ENCODE data around the gene ZNF846.
A peak's percentile ranks its signal among the peaks of the same experiment; 100 is the strongest.
"Not testable (repeated sequence)": the region's sequence is repeated elsewhere in the genome, so short reads cannot be mapped to it uniquely, and the experiment has no call there.

ZNF846 gene

DNA sequence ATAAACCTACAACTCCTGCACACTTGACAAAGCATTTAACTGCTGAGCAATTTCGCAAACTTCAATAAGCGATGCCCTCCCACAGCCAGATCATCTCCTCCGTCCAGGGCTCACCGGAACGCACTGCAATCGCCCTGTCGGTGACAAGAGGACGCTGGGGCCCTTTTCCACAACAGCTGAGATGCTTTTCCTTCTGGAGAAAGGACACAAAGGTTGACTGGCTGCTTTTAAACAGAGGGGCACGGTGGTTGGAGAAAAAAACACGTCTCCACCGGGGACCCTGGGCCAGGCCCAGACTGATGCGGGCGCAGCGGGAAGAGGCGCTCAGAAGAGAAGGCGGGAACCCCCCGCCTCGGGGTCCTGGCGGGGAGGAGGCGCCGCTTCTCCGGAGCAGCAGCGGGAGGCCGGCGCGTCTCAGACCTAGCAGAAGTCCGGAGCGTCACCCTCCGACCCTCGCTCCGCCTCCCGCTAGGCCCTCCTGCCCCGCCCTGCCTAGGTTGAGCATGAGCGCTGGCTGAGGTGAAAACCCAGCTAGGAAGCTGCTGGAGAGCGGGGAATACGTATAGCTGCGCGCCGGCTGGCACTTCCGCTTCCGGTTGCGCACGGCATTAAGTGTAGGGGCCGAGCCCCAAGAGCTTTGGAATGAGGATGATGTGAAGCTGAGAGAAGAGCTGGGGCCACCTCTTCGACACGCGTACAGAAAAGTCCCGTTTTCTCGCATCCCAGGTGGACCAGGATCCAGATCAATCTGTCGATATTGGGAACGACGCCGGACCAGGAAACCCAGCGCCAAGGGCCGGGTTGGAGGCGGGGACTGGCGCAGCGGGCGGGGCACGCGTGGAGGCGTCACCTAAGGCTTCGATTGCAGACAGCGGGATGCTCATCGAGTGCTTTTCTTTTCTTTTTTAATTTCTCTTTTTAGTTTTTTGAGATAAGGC, at the start of gene ZNF846:
Gene ZNF846, minus strand, starts transcription at position 564 of the 938 bp plus-strand sequence. CDS start 3,788 bp downstream, outside the sequence.
- peak; percentile 42 for FAIRE-seq

- no peak for FAIRE-seq
These were observed 49.7 kb upstream of the ZNF846 start for GRCh38 chr19:9818175-9818733.

DNA sequence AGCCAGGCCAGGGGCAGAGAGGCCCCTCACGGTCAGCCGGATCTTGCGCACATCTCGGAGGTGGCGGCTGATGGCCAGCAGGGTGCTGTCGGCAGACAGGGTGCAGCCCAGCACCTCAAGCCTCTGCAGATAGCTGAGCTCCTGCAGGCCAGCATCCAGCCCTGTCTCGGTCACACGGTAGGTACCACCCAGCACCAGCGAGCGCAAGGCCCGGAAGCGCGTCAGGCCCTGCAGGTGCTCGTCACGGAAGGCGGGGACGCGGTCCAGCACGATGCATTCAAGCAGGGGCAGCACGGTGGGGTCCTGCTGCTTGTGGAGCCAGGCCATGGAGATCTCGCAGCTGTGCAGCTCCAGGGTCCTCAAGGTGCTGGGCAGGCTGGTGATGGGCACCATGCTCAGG, 42.6 kb upstream of the ZNF846 start:
- no peak for FAIRE-seq

GRCh38 chr19:9808855-9809824, 40.6 kb upstream of the ZNF846 start:
- no peak for FAIRE-seq

- FAIRE-seq: no peak
These were observed 38.3 kb upstream of the ZNF846 start for GRCh38 chr19:9806803-9807202.

- no peak for FAIRE-seq
These were observed 33.4 kb upstream of the ZNF846 start for GRCh38 chr19:9801976-9802375.

DNA sequence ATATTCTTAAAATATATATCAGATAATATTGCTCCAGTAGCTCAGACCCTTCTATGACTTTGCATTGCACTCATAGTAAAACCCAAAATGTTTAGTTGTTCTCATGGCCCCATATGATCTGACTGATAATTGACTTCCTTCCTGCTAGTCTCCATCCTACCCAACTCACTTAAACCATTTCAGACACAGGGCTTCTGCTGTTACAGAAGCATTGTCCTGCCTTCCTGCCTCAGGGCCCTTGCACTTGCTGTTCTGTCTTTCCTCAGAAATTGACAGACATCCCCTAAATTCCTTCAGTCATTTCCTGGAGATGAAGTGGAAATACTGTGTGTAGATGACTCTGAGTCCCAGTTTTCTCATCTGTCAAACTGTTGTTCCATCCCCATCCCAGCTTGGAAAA, 30.6 kb upstream of the ZNF846 start:
- FAIRE-seq: no peak

DNA sequence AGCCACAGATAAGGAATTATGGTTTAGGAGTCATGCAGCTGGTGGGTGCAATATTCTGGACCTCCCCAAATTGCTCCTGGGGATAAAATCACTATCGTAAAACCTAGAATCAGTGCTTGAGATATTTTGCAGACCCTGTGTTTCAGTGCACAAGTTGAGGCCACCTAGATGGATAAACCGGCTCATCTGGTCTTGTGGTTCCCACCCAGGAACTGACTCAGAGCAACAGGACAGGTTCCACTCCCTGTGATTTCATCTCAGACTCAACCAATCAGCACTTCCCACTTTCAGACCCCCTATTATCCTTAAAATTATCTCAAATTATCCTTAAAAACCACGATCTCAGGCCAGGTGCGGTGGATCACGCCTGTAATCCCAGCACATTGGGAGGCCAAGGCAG, 29.3 kb upstream of the ZNF846 start:
- FAIRE-seq: no peak

- peak; percentile 94 for FAIRE-seq
These were observed 27.7 kb upstream of the ZNF846 start for GRCh38 chr19:9796113-9796773.

DNA sequence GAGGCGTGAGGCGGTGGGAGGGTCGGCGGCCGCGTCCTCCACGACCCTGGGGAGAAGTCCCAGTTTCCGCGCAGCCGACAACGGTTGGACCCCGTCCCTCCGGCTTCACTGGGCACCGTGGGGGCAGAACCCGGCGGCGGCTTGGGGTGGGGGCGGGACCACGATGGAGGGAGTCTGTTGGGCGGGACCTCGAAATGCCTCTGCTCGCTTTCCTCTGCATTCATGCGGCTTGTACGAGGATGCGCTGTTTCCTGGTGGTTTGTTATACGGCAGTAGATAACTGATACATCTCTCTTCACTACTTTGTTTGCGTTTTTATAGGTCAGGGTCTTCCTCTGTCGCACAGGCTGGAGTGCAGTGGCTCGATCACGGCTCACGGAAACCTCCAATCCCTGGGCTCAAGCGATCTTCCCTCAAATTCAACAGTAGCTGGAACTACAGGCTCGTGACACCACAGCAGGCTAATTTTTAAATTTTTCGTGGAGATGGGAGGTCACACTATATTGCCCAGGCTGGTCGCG, 24.6 kb upstream of the ZNF846 start:
- no peak for FAIRE-seq

GRCh38 chr19:9792206-9793070, 23.9 kb upstream of the ZNF846 start:
- no peak for FAIRE-seq

- no peak for FAIRE-seq
These were observed 23.1 kb upstream of the ZNF846 start for GRCh38 chr19:9791552-9792205.

- not testable (repeated sequence) for FAIRE-seq
These were observed 22.5 kb upstream of the ZNF846 start for GRCh38 chr19:9791073-9791367.

GRCh38 chr19:9789579-9789978, 21.0 kb upstream of the ZNF846 start:
- FAIRE-seq: not testable (repeated sequence)

DNA sequence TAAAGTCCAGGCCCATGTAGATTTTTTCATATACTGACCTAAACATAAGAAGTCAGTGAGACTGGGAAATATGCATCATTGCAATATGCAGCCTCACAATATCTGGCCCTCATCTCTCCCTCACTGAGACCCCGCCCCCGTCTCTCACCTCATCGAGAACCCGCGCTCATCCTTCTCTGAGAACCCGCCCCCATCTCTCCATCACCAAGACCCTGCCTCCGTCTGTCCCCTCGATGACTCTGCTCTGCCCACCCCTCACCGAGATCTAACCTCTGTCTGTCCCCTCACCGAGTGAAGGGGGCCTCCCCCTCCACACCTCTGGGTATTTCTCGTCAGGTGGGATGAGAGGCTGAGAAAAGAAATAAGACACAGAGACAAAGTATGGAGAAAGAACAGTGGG, 20.5 kb upstream of the ZNF846 start:
- FAIRE-seq: no peak

- not testable (repeated sequence) for FAIRE-seq
These were observed 20.1 kb upstream of the ZNF846 start for GRCh38 chr19:9788604-9789003.

DNA sequence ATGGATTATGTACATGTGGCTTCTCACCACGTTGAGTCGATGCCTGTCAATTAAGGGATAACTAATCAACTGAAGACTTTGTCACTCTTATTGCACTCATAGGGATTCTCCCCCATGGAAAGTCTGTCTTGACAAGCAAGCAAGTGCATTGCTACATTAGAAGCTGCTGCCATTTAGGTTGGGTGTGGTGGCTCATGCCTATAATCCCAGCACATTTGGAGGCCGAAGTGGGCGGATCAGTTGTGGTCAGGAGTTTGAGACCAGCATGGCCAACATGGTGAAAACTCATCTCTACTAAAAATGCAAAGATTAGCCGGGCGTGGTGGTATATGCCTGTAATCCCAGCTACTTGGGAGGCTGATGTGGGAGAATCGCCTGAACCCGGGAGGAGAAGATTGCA, 18.3 kb upstream of the ZNF846 start:
- FAIRE-seq: no peak

DNA sequence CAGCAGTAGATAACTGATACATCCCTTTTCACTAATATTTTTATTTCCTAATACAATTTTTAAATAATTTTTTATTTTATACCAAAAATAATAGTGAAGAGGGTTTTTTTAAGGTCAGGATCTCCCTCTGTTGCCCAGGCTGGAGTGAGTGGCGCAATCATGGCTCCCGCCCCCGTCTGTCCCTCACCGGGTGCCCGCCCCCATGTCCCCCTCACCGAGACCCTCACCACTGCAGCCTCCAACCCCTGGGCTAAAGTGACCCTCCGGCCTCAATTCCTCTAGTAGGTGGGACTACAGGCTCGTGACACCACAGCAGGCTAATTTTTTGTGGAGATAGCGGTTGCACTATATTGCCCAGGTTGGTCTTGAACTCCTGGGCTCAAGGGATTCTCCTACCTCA, 17.8 kb upstream of the ZNF846 start:
- no peak for FAIRE-seq

- peak; percentile 46 for FAIRE-seq
These were observed 17.1 kb upstream of the ZNF846 start for GRCh38 chr19:9785367-9786331.

DNA sequence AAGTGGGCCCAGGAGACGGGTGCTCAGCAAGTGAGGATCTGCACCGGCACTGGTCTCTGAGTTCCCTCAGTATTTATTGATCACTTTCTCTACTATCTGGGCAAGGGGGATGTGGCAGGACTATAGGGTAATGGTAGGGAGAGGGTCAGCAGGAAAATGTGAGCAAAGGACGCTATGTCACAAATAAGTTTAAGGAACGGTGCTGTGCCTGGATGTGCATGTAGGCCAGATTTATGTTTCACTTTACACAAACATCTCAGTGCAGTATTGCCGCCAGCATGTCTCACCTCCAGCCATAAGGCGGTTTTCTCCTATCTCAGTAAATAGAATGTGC, 15.6 kb upstream of the ZNF846 start:
- not testable (repeated sequence) for FAIRE-seq
